Sigmoid colon (tissue), 7 donors: ENCODE results near the gene TSEN34. TPM values are rescaled to one million over a fixed set of nuclear protein-coding genes. Genes with fewer than 3 reads are reported as not detected.
"Not testable (repeated sequence)": the region's sequence is repeated elsewhere in the genome, so short reads cannot be mapped to it uniquely, and the experiment has no call there.

Experiments used
- DNase-seq: peaks from one replicate; pipeline ENCODE4 v3.0.0-alpha.2; 2019
- H3K27ac ChIP-seq, 4 donors: fragments of 200-600 bp; sonication (generic); one replicate each; pipeline ENCODE4 v1.5.1; 2016 to 2019; ENCODE audit warnings: mild to moderate bottlenecking in 1 of 4
- H3K27me3 ChIP-seq, 3 donors: fragments of 200-600 bp; sonication (generic); one replicate each; pipeline ENCODE4 v1.5.1; 2019; ENCODE audit warnings: mild to moderate bottlenecking in 1 of 3
- H3K36me3 ChIP-seq, 4 donors: fragments of 200-600 bp; sonication (generic); one replicate each; pipeline ENCODE4 v1.5.1; 2016 to 2019
- H3K4me1 ChIP-seq, 4 donors: fragments of 200-600 bp; sonication (generic); one replicate each; pipeline ENCODE4 v1.5.1; 2017 to 2019
- H3K4me3 ChIP-seq, 4 donors: fragments of 200-600 bp; sonication (generic); one replicate each; pipeline ENCODE4 v1.5.1; 2017 to 2019; ENCODE audit warnings: mild to moderate bottlenecking in 2 of 4, moderate library complexity in 1 of 4
- H3K9me3 ChIP-seq, 4 donors: fragments of 200-600 bp in 3 of 4; sonication (generic) in 3 of 4; one replicate each; pipeline versions ENCODE4 v1.5.1 to v1.6.1; 2013 to 2019
- CTCF ChIP-seq, 4 experiments: fragments of 450-650 bp in 3 of 4; fragments of 200-600 bp in 1 of 4; IDR thresholded peaks; one replicate each; pipeline ENCODE4 v1.5.1; 2016 to 2019; ENCODE audit warnings: antibody characterized with exemption in 4 of 4, mild to moderate bottlenecking in 3 of 4, moderate library complexity in 2 of 4
- EP300 ChIP-seq, 4 donors: sonication (generic); formaldehyde crosslinking; IDR thresholded peaks; one replicate each; pipeline ENCODE4 v1.6.1; 2017; ENCODE audit warnings: antibody characterized with exemption in 4 of 4
- POLR2A ChIP-seq, 2 donors: fragments of 450-650 bp; IDR thresholded peaks; one replicate each; pipeline ENCODE4 v1.6.1; 2016; ENCODE audit warnings: antibody characterized with exemption in 2 of 2, mild to moderate bottlenecking in 2 of 2, moderate library complexity in 2 of 2
- POLR2AphosphoS5 ChIP-seq, 4 donors: sonication (generic); formaldehyde crosslinking; IDR thresholded peaks; one replicate each; pipeline ENCODE4 v1.6.1; 2017; ENCODE audit warnings: antibody characterized with exemption in 4 of 4
- WGBS, 2 donors: extraction: QIAGEN DNeasy Blood & Tissue Kit; methylation state at CpG; one replicate each; pipeline ENCODE4 v1.1.7; 2013; 5-methylcytosine and 5-hydroxymethylcytosine counted together
- intact Hi-C: fragments of 100-400 bp; cut with DNase I; formaldehyde crosslinking; loops from one replicate; pipeline ENCODE4 v1.15.1; 2023
- polyA plus RNA-seq, 3 donors: library from polyadenylated mRNA; stranded (reverse); fragments of 200-250 nt; gene quantifications; one replicate each; pipeline ENCODE4 v1.2.3, GENCODE V29; 2013
- total RNA-seq, 4 donors: library from RNA; depleted of rRNA; stranded (reverse); fragments of >200 nt; gene quantifications; one replicate each; pipeline ENCODE4 v1.1.0, GENCODE V29; 2016
- donor health status: healthy with polysubstance abuse.
- donor health status: Bipolar disorder and iron deficiency.
- donor health status: healthy.

TSEN34 gene
- total and polyA plus RNA-seq, 7 donors = 41.5 to 80.9 (median 52.5) TPM

GRCh38 chr19:54231077-54231931, 40.2 kb downstream of the TSEN34 start:
- 17 to 24% methylated on average over 21 of the region's 21 CpGs for WGBS, 2 donors
- intact Hi-C loops = loop anchor here (1.0 to 5.0 kb wide), 2 partner anchors 44 to 63 kb away; partner anchors contain the start of gene MBOAT7
- no peak for TF ChIP-seq POLR2A (IDR thresholded peaks at IDR 0.05)
- peak; percentile 76 to 89 (median 82) for TF ChIP-seq CTCF (IDR thresholded peaks at IDR 0.05)
- peak in 1 of 4 donors; percentile 33 for TF ChIP-seq POLR2AphosphoS5 (IDR thresholded peaks at IDR 0.05)
- no peak for TF ChIP-seq EP300 (IDR thresholded peaks at IDR 0.05)
- Histone ChIP-seq H3K27me3 (peaks cover 0 to 14% (median 7%) of the 10 kb centered on the region in 3 donors), H3K4me1 (no peaks in the 10 kb centered on the region), H3K36me3 (no peaks in the 10 kb centered on the region), H3K27ac (no peak overlapping the region), H3K4me3 (no peak overlapping the region), H3K9me3 (no peaks in the 10 kb centered on the region)
- peak; percentile 92 for DNase-seq

DNA sequence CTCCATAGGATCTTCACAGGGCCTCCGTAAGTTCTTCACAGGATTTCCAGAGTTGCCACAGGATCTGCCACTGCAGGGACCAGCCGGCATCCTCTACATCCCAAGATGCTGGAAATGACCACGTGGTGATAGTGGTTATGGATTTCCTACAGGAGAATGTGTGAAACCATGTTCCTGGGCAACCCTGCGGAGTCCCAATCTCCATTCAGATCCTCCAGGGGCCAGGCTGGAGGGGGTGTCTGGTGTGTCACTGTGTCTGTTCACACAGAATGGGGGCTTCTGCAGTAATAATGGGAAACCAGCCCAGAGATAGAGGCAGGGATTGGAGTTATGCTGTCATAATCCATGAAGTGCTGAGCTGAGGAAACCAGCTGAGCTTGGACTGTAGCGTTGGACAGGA, 42.8 kb downstream of the TSEN34 start:
- 65 to 83% methylated on average over 5 of the region's 5 CpGs for WGBS, 2 donors
- H3K4me3 ChIP-seq = no peak overlapping the region
- no peak overlapping the region for H3K27ac ChIP-seq
- H3K4me1 ChIP-seq = no peaks in the 10 kb centered on the region
- no peak for TF ChIP-seq EP300 (IDR thresholded peaks at IDR 0.05)
- no peak for TF ChIP-seq POLR2AphosphoS5 (IDR thresholded peaks at IDR 0.05)
- no peak for TF ChIP-seq POLR2A (IDR thresholded peaks at IDR 0.05)
- no peak for TF ChIP-seq CTCF (IDR thresholded peaks at IDR 0.05)
- no peaks in the 10 kb centered on the region for H3K9me3 ChIP-seq
- peaks cover 0 to 14% (median 7%) of the 10 kb centered on the region in 3 donors for H3K27me3 ChIP-seq
- intact Hi-C loops = loop anchor here (5.0 kb wide), 1 partner anchor 47 kb away; the partner anchor contains the start of gene MBOAT7
- no peaks in the 10 kb centered on the region for H3K36me3 ChIP-seq
- peak; percentile 26 for DNase-seq

DNA sequence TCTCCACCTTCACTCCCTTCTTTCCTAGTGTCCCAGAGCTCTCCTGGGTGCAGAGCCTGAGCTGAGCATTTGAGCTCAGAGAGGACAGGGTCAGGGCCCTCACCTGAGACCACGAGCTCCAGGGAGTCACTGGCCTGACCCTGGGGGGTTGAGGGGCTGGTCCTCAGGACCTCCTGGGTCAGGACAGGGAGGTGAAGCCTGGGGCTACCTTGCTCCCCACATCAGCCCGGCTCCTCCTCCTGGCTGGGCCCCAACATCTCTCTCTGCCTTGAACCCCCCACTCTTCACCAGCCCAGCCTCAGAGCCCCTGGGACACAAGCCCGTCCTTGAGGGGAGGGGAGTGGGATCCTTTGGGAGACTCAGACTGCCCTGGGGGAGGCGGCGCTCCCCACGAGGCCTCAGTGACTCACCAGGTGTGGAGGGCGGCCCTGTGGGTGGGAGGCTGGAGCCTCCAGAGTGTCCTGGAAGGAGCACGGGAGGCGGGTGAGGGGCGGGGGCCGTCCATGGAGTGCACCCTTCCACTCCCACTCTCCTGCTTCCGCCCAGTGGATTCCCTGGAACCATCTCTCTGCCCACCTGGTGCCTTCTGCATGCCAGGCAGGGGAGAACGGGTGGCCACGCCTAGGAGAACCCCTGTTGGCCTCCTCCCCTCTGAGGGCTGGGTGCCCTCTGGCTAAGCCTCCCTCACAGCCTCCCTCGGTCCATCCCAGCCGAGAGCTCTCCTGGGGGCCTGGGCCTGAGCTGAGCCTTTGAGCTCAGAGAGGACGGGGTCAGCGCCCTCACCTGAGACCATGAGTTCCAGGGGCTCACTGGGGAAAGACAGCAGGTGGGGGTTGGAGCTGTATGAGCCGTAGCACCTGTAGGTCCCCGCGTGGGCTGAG, 48.6 kb downstream of the TSEN34 start:
- H3K27me3 ChIP-seq, H3K4me3 ChIP-seq, H3K9me3 ChIP-seq, H3K4me1 ChIP-seq, intact Hi-C loops, H3K27ac ChIP-seq, H3K36me3 ChIP-seq: not testable (repeated sequence)
- 66 to 81% methylated on average over 14 to 15 of the region's 21 CpGs for WGBS, 2 donors
- DNase-seq = peak; percentile 55

- DNase-seq = peak; percentile 46
- H3K27ac ChIP-seq, H3K36me3 ChIP-seq, H3K27me3 ChIP-seq, H3K9me3 ChIP-seq, H3K4me3 ChIP-seq, intact Hi-C loops, H3K4me1 ChIP-seq: not testable (repeated sequence)
- 59 to 71% methylated on average over 19 of the region's 22 CpGs for whole genome bisulfite sequencing, 2 donors
These were observed 49.5 kb downstream of the TSEN34 start for GRCh38 chr19:54240372-54241336.

DNA sequence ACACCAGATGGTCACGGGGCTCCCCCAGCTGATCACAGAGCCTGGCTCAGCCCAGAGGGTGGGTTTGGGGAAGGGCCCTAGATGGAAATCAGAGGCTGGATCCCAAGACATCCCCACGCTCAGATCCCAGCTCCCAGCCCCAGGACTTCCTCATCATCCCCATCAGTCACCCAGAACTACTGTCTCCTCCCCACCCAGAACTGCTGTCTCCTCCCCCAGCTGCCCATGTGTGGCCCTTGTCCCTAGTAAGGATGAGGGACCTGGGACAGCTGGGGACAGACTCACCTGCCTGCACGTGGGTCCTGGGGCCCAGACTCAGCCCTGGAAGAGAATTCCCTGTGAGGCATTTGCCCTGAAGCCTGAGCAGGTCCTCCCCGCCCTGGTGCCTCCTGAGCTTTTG, 51.1 kb downstream of the TSEN34 start:
- H3K27ac ChIP-seq, H3K27me3 ChIP-seq, DNase-seq, H3K36me3 ChIP-seq, intact Hi-C loops, H3K9me3 ChIP-seq, H3K4me1 ChIP-seq, H3K4me3 ChIP-seq: not testable (repeated sequence)
- 61 to 70% methylated on average over 4 of the region's 4 CpGs for WGBS, 2 donors

GRCh38 chr19:54242646-54243045, 51.5 kb downstream of the TSEN34 start, which contains the start of gene LILRA6:
TSS of gene LILRA6 (minus strand) at chr19:54242790.
- 45 to 61% methylated on average over 6 of the region's 6 CpGs for WGBS, 2 donors
- H3K4me3 ChIP-seq, H3K9me3 ChIP-seq, intact Hi-C loops, H3K36me3 ChIP-seq, H3K4me1 ChIP-seq, H3K27ac ChIP-seq: not testable (repeated sequence)
- H3K27me3 ChIP-seq = peaks cover 0 to 13% (median 4%) of the 10 kb centered on the region in 3 donors
- DNase-seq = peak; percentile 60

DNA sequence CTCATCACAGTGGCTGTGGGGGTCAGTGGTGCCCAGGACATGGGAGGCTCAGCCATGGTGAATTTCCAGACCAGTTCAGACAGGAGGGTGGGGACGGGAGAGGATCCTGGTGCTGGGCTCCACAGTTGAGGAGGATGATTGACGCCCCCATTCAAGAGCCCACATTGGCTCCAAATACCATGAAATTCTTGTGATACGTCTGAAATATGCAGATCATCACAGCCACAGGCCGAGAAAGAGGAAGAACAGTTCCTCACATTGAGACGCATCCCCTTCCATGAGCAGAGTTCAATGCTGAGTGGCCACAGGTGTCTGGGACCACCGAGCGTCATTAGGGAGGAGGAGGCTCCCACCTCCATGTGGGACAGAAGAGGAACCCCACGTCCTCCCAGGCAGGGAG, 52.7 kb downstream of the TSEN34 start:
- not testable (repeated sequence) for H3K9me3 ChIP-seq
- 56 to 68% methylated on average over 5 to 7 of the region's 8 CpGs for WGBS, 2 donors

More for the DNA sequence above, 52.7 kb downstream of the TSEN34 start:
- H3K36me3 ChIP-seq, H3K4me3 ChIP-seq, intact Hi-C loops, H3K27ac ChIP-seq, H3K4me1 ChIP-seq, DNase-seq: not testable (repeated sequence)
- H3K27me3 ChIP-seq = peaks cover 0 to 13% (median 12%) of the 10 kb centered on the region in 3 donors
